K562 (cell line): ENCODE data around the gene GNL3. TPM values are rescaled to one million over a fixed set of nuclear protein-coding genes. Genes with fewer than 3 reads are reported as not detected.
A peak's percentile ranks its signal among the peaks of the same experiment; 100 is the strongest.

ENCODE experiments used
- BRF1 ChIP-seq: IDR thresholded peaks from 3 replicates; pipeline ENCODE4 v1.6.1; 2011; ENCODE audit warnings: borderline replicate concordance, mild to moderate bottlenecking; ENCODE audit not compliant: insufficient read length; ENCODE audit errors: extremely low read depth
- CHD4 ChIP-seq: fragments of 200-600 bp; sonication (generic); IDR thresholded peaks from 3 replicates; pipeline ENCODE4 v1.6.1; 2012; ENCODE audit warnings: low read depth, mild to moderate bottlenecking, mixed read lengths, low read length, inconsistent platforms; ENCODE audit not compliant: insufficient read depth, insufficient replicate concordance, poor library complexity, severe bottlenecking
- DPF2 ChIP-seq: fragments of 450-650 bp; IDR thresholded peaks from 2 replicates; pipeline ENCODE4 v1.6.1; 2016
- MYBL2 ChIP-seq, 2 experiments: fragments of 450-650 bp in 1 of 2; sonication (generic) in 1 of 2; formaldehyde crosslinking in 1 of 2; IDR thresholded peaks; 2 replicates each; pipeline versions ENCODE4 v1.6.1 to v1.8.1; 2017 to 2022; ENCODE audit warnings: borderline replicate concordance in 1 of 2, inconsistent platforms in 1 of 2, low read depth in 1 of 2, mild to moderate bottlenecking in 1 of 2, missing genetic modification reagents in 1 of 2, moderate library complexity in 1 of 2
- SNRNP70 ChIP-seq: fragments of 200-400 bp; formaldehyde crosslinking; optimal IDR thresholded peaks from 2 replicates; pipeline ENCODE3; 2017; ENCODE audit warnings: low read depth, low read length
- TCF15 ChIP-seq: fragments of 250-450 bp; sonication (Bioruptor Pico); IDR thresholded peaks from 2 replicates; pipeline ENCODE4 v1.8.0; 2022; ENCODE audit warnings: moderate library complexity, mild to moderate bottlenecking, inconsistent platforms
- ZNF165 ChIP-seq: fragments of 250-450 bp; sonication (Bioruptor Pico); IDR thresholded peaks from 2 replicates; pipeline ENCODE4 v1.4.0; 2020; ENCODE audit warnings: borderline replicate concordance
- ZNF277 ChIP-seq: fragments of 250-450 bp; sonication (Bioruptor Pico); IDR thresholded peaks from 2 replicates; pipeline ENCODE4 v1.8.0; 2022; ENCODE audit warnings: inconsistent platforms, mild to moderate bottlenecking, moderate library complexity, borderline replicate concordance
- polyA plus RNA-seq, 8 experiments: library from polyadenylated mRNA; depleted of rRNA in 4 of 8; stranded (reverse) in 5 of 8; unstranded in 3 of 8; fragments of >200 nt; fragmentation: Nextera tagmentation in 2 of 8; fragmentation: Illumina TruSeq in 1 of 8; extraction: Ambion mirVana in 2 of 8; extraction: Trizol in 1 of 8; gene quantifications; 2 replicates each; pipeline versions ENCODE4 v1.2.1 to v1.2.3, GENCODE V29; 2011 to 2014; ENCODE audit warnings: inconsistent platforms in 1 of 8, missing spikeins in 1 of 8
- total RNA-seq, 7 experiments: library from RNA; depleted of rRNA in 6 of 7; stranded (reverse); fragments of >200 nt in 6 of 7; fragmentation: Illumina TruSeq in 2 of 7; extraction: Trizol in 2 of 7; gene quantifications; 2 replicates each; pipeline versions ENCODE4 v1.2.1 to v1.2.3, GENCODE V29; 2011 to 2021; ENCODE audit warnings: low replicate concordance in 1 of 7
- TF ChIP-seq, protein P1 (sequence below): sonication (generic); formaldehyde crosslinking; IDR thresholded peaks from 2 replicates; pipeline ENCODE4 v1.8.0; 2023; ENCODE audit warnings: missing genetic modification reagents, mild to moderate bottlenecking, borderline replicate concordance
- TF ChIP-seq, protein P2 (sequence below): sonication (generic); formaldehyde crosslinking; IDR thresholded peaks from 2 replicates; pipeline ENCODE4 v1.8.1; 2023; ENCODE audit warnings: missing genetic modification reagents, mild to moderate bottlenecking, borderline replicate concordance
- TF ChIP-seq, protein P3 (sequence below): fragments of 450-650 bp; formaldehyde crosslinking; IDR thresholded peaks from 2 replicates; pipeline ENCODE4 v1.4.0; 2022; ENCODE audit warnings: missing genetic modification characterization

GNL3 gene
- total and polyA plus RNA-seq, 9 of the 15 experiments (the other 6 are each of a cell fraction or from before 2014, with no cell fraction given) = 132 to 313 (median 220) TPM

GRCh38 chr3:52694528-52695189 is 8.8 kb downstream of the GNL3 start (continued):
- TF ChIP-seq, protein P1, sequence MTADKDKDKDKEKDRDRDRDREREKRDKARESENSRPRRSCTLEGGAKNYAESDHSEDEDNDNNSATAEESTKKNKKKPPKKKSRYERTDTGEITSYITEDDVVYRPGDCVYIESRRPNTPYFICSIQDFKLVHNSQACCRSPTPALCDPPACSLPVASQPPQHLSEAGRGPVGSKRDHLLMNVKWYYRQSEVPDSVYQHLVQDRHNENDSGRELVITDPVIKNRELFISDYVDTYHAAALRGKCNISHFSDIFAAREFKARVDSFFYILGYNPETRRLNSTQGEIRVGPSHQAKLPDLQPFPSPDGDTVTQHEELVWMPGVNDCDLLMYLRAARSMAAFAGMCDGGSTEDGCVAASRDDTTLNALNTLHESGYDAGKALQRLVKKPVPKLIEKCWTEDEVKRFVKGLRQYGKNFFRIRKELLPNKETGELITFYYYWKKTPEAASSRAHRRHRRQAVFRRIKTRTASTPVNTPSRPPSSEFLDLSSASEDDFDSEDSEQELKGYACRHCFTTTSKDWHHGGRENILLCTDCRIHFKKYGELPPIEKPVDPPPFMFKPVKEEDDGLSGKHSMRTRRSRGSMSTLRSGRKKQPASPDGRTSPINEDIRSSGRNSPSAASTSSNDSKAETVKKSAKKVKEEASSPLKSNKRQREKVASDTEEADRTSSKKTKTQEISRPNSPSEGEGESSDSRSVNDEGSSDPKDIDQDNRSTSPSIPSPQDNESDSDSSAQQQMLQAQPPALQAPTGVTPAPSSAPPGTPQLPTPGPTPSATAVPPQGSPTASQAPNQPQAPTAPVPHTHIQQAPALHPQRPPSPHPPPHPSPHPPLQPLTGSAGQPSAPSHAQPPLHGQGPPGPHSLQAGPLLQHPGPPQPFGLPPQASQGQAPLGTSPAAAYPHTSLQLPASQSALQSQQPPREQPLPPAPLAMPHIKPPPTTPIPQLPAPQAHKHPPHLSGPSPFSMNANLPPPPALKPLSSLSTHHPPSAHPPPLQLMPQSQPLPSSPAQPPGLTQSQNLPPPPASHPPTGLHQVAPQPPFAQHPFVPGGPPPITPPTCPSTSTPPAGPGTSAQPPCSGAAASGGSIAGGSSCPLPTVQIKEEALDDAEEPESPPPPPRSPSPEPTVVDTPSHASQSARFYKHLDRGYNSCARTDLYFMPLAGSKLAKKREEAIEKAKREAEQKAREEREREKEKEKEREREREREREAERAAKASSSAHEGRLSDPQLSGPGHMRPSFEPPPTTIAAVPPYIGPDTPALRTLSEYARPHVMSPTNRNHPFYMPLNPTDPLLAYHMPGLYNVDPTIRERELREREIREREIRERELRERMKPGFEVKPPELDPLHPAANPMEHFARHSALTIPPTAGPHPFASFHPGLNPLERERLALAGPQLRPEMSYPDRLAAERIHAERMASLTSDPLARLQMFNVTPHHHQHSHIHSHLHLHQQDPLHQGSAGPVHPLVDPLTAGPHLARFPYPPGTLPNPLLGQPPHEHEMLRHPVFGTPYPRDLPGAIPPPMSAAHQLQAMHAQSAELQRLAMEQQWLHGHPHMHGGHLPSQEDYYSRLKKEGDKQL (CRISPR knock-in tag) = no peak
- no peak for TF ChIP-seq BRF1
- TF ChIP-seq DPF2 = peak; percentile 66
- TF ChIP-seq SNRNP70 = no peak
- no peak for TF ChIP-seq ZNF165 (CRISPR knock-in tag)
- TF ChIP-seq ZNF277 = no peak
- TF ChIP-seq TCF15 (CRISPR knock-in tag) = no peak
- TF ChIP-seq, protein P2, sequence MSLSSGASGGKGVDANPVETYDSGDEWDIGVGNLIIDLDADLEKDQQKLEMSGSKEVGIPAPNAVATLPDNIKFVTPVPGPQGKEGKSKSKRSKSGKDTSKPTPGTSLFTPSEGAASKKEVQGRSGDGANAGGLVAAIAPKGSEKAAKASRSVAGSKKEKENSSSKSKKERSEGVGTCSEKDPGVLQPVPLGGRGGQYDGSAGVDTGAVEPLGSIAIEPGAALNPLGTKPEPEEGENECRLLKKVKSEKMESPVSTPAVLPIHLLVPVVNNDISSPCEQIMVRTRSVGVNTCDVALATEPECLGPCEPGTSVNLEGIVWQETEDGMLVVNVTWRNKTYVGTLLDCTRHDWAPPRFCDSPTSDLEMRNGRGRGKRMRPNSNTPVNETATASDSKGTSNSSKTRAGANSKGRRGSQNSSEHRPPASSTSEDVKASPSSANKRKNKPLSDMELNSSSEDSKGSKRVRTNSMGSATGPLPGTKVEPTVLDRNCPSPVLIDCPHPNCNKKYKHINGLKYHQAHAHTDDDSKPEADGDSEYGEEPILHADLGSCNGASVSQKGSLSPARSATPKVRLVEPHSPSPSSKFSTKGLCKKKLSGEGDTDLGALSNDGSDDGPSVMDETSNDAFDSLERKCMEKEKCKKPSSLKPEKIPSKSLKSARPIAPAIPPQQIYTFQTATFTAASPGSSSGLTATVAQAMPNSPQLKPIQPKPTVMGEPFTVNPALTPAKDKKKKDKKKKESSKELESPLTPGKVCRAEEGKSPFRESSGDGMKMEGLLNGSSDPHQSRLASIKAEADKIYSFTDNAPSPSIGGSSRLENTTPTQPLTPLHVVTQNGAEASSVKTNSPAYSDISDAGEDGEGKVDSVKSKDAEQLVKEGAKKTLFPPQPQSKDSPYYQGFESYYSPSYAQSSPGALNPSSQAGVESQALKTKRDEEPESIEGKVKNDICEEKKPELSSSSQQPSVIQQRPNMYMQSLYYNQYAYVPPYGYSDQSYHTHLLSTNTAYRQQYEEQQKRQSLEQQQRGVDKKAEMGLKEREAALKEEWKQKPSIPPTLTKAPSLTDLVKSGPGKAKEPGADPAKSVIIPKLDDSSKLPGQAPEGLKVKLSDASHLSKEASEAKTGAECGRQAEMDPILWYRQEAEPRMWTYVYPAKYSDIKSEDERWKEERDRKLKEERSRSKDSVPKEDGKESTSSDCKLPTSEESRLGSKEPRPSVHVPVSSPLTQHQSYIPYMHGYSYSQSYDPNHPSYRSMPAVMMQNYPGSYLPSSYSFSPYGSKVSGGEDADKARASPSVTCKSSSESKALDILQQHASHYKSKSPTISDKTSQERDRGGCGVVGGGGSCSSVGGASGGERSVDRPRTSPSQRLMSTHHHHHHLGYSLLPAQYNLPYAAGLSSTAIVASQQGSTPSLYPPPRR (CRISPR knock-in tag) = no peak
- TF ChIP-seq MYBL2 (IDR thresholded peaks at IDR 0.05; ENCODE audit: low read depth) = no peak
- no peak for TF ChIP-seq MYBL2 (CRISPR knock-in tag; IDR thresholded peaks at IDR 0.05; ENCODE audit: borderline replicate concordance)
- no peak for TF ChIP-seq CHD4
- TF ChIP-seq, protein P3, sequence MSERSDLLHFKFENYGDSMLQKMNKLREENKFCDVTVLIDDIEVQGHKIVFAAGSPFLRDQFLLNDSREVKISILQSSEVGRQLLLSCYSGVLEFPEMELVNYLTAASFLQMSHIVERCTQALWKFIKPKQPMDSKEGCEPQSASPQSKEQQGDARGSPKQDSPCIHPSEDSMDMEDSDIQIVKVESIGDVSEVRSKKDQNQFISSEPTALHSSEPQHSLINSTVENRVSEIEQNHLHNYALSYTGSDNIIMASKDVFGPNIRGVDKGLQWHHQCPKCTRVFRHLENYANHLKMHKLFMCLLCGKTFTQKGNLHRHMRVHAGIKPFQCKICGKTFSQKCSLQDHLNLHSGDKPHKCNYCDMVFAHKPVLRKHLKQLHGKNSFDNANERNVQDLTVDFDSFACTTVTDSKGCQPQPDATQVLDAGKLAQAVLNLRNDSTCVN (CRISPR knock-in tag) = no peak
